ENCODE measurements around the gene NETO1.

Gene NETO1, protein sequence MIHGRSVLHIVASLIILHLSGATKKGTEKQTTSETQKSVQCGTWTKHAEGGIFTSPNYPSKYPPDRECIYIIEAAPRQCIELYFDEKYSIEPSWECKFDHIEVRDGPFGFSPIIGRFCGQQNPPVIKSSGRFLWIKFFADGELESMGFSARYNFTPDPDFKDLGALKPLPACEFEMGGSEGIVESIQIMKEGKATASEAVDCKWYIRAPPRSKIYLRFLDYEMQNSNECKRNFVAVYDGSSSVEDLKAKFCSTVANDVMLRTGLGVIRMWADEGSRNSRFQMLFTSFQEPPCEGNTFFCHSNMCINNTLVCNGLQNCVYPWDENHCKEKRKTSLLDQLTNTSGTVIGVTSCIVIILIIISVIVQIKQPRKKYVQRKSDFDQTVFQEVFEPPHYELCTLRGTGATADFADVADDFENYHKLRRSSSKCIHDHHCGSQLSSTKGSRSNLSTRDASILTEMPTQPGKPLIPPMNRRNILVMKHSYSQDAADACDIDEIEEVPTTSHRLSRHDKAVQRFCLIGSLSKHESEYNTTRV

DNA sequence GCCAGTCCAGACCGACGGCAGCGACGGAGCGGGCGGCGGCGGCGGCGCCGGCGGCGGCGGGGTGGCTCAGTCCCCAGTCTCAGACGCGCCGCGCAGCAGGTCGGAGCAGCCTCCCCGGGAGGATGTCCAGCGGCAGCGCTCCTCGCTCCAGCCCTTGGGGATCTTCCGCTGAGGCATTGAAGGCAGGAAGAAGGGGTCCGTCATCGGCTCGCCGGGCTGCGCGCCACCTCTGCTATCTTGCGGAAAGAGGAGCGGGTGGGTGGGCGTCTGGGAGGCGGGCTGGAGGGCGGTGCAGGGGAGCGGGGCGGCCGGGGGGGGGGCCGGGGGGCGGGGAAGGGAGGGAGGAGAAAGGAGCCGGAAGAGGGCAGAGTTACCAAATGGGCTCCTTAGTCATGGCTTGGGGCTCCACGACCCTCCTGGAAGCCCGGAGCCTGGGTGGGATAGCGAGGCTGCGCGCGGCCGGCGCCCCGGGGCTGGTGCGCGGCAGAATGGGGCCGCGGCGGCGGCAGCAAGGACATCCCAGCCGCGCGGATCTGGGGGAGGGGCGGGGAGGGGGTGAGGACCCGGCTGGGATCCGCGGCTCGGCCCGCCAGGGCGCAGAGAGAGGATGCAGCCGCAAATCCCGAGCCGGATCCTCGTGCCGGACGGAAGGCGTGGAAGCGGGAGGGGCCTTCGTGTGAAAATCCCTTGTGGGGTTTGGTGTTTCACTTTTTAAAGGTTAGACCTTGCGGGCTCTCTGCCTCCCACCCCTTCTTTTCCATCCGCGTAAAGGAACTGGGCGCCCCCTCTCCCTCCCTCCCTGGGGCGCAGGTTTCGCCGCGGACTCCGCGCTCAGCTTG lies at the start of gene NETO1:
Gene NETO1 (minus strand): TSS at position 242 of the 839 bp plus-strand sequence. CDS start 696 bp downstream, outside the sequence.
- DNase-seq (ENCODE audit: low spot score), result no peak

DNA sequence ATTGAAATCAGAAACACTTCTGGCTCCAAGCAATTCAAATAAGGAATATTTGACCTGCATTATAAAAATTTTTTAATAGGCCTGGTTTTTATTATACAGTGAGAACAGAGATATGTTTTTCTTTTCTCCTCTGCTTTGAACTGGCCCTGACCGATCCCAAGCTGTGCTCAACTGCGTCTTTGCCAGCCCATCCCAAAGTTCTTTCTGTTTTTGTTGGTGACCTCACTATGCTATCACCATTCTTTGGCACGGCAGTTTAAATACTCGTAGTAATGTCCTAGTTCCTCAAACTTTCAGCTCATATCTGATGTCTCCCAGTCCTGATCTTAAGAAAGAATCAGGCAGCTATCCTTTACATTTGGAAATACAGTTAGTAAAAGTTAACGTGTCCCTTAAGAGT lies 42.3 kb upstream of the NETO1 start:
- no peak for DNase-seq (ENCODE audit: low spot score)

DNA sequence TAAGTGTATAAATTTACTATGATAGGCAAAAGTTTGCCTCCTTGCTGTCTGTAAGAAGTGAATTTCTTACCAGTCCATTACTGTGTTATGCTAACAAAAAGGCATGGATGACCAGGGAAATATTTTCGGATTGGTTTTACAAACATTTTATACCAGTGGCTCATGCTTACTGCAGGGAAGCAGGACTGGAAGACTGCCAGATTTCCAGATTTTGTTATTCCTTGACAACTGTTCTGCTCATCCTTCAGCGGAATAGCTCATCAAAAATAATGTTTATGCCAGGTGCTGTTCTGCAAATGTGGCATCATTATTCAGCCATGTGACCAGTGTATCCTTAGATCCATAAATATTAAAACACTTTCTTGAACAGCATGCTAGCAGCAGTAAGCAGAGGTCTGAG lies 40.4 kb upstream of the NETO1 start:
- DNase-seq (ENCODE audit: low spot score), result peak; percentile 2

DNA sequence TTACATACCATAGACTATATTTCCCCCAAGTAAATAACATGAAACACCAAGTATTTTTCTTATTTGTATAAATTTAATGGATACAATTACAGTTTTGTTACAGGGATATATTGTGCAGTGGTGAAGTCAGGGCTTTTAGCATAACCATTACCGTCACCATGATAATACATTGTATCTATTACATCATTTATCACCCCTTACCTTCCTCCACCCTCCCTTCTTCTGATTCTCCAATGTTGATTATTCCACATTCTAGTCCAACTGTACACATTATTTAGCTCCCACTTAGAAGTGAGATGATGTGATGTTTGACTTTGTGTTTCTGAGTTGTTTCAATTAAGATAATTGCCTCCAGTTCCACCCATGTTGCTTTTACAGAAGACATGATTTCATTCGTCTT lies 35.2 kb upstream of the NETO1 start:
- DNase-seq (ENCODE audit: low spot score), result no peak

DNA sequence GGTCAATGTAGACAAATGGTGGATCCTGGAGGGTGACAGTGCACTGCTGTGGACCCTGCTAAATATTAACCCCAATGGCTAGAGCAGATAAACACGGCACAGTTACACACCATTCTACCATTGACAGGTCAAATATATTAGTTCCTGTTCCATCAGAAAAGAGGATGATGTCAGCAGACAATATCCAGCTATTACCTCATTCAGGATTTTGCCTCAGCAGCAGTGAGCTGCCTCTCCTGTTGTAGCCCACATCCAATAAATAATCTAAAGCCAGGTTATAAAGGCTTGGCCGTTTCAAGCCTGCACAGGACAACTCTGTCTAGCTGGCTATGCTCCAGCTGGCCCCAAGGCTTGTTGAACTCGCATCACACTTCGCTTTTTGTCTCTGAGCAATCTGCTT lies 31.6 kb upstream of the NETO1 start:
- no peak for DNase-seq (ENCODE audit: low spot score)

DNA sequence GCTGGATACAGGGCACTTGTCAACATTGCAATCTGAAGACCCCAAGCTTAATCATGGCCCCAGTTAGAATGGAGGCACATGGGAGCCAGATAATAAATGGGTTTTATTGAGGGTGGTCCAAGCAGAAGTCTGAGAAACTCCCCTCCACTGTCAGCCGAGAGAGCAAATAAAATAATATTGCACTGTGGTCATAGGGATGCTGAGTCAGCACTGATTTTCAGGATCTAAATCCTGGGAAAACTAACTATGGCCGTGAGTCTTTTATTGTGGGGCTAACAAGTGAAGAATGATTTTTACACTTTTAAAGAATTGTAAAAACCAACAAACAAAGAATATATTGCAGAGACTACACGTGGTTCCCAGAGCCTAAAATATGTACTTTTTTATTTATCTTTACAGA lies 31.1 kb upstream of the NETO1 start:
- no peak for DNase-seq (ENCODE audit: low spot score)

DNA sequence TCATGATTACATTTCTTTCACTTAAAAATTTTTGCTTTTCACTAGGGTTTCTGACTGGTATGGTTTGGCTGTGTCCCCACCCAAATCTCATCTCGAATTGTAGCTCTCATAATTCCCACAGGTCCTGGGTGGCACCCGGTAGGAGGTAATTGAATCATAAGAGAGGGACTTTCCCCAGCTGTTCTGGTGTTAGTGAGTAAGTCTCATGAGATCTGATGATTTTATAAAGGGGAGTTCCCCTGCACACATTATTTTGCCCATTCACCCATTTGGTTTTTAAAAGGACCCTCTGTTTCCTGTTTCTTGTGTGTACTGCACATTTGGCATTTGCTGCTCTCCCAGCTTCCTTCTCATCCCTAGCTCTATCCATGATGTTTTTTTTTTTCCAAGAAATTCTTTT lies 27.8 kb upstream of the NETO1 start:
- DNase-seq (ENCODE audit: low spot score), result no peak

DNA sequence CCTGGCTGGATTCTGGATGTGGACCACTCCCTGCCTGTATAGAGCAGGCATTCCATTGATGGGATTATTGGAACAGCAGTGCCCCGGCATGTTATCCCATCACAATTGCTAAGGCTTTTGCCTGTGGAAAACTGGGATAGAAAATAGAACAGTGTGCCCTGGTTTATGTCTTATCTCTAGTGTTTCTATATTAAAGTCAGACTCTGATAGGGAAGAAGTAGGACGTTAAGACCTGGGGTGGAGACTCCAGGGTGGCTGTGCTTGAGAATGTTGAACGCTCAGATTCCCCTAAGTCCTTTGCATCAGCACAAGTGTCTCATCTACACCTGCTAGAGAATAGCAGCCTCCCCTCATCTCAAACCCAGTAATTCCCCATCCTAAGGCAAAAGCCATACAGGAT lies 10.8 kb upstream of the NETO1 start:
- DNase-seq (ENCODE audit: low spot score), result no peak

DNA sequence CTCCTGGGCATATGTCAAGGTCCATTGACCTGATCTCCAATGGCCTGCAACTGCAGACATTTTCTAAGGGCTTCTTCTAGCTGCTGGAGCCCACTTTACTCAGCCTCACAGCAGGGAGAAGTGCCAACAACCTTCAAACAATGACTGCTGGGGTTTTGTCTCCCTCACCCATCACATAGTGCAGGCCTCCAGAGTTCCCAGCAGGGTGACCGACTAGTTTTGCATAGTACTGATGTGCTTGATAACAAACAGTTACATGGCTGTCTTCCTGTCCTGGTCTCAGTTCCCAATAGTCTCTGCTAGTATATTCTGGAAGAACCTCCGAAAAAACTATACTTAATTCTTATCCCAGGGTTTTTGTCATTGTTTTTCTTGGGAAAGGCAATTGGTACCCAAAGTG lies 10.4 kb upstream of the NETO1 start:
- no peak for DNase-seq (ENCODE audit: low spot score)

DNA sequence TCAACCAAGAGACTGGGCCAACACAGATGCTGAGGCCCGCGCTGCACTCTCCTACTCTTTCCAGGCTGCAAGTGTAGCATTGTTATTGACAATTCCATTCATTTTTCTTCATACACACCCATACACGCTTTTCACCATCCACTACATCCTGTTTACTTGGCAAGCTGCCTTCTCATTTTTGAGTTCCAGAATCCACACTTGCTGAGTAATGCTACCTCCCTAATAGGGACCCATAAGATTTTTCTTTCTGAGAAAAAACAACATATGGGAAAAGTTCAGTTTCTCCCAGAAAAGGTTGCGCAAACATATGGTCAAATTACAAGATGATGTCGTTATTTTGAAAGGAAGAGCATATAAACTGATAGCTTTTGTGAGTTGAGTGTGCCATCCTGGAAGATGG lies 3.3 kb upstream of the NETO1 start:
- no peak for DNase-seq (ENCODE audit: low spot score)

DNA sequence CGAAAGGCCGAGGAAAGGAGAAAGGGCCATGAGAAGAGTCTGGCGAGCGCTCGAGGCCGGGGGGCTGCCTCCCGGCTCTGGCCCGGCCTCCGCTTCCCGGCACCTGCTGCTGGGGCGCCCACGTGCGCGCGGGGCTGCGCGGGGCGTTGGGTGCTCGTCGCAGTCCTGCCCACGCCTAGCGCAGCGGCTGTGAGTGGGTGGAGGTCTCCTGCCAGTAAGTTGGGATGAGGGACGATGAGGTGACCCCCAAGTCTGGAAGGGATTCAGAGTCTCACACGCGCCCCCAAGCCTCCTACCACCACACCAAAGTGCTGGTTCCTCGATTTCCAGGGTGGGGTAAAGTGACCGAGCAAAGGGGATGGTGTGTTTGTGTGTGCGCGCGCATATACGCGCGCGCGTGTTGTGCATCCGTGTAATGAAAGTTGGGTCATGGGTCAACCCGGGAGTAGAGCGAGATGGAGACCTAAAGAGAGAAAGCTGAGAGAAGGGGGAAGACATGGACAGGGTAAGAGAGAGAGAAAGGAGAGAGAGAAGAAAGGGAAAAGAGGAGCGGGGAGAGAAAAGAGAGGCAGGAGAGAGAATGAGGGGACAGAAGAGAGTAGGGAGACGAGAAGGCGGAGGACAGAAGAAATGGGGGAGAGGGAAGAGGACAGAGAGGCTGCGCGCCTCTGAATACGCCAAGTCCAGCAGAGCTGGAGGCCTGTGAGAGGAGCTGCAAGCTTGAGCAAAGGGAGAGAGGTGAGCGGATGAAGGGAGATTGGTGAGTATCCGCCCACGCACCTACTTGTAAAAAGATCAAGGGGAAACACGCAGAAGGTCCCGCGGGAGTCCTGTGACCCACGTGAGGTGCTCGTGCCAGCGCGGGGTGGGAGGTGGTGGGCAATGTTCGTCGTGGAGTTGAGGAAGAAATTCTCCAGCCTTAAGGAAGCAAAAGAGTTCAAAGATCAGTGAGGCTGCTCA lies 1.7 kb upstream of the NETO1 start:
- DNase-seq (ENCODE audit: low spot score), result no peak

DNA sequence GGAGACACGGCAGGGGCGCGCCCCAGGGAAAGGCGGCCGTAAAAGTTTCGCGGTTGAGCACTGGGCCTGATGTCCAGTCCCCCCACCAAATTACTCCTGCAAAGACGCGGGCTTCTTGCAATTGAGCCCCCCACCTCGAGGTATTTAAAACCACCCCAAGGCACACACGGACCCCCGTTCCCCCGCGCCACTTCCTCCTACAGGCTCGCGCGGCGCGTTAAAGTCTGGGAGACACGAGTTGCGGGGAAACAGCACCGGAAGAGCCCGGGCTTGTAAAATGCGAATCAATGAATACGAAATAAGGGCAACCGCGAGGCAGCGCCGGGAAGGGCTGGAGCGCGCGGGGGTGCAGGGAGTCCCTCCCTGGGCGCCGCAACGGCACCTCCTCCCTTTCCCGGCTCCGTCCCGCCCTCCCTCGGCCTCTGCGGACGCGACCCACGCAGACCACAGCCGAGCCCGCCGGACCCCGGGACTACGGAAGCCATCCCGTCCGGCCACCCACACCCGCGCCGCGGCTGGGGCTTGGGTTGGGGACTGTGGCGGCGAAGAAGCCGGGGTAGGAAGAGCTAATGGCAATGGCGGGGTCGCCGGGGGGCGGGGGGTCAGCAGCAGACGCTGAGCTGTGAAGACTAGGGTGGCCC lies 918 bp upstream of the NETO1 start:
- no peak for DNase-seq (ENCODE audit: low spot score)

DNA sequence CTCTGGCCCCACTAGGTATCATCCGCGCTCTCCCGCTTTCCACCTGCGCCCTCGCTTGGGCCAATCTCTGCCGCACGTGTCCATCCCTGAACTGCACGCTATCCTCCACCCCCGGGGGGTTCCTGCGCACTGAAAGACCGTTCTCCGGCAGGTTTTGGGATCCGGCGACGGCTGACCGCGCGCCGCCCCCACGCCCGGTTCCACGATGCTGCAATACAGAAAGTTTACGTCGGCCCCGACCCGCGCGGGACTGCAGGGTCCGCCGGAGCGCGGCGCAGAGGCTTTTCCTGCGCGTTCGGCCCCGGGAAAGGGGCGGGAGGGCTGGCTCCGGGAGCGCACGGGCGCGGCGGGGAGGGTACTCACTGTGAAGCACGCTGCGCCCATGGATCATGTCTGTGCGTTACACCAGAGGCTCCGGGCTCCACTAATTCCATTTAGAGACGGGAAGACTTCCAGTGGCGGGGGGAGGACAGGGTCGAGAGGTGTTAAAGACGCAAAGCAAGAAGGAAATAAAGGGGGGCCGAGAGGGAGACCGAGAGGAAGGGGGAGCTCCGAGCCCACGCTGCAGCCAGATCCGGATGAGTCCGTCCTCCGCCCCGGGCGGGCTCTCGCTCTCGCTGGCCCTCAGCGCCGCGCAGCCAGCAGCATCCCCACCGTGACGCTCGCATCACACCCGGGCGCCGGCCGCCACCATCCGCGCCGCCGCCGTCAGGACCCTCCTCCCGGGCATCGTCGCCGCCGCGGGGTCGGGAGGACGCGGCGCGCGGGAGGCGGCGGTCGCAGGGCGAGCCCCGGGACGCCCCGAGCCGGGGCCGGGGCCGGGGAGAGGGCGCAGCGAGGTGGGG lies 664 bp downstream of the NETO1 start:
- no peak for DNase-seq (ENCODE audit: low spot score)

DNA sequence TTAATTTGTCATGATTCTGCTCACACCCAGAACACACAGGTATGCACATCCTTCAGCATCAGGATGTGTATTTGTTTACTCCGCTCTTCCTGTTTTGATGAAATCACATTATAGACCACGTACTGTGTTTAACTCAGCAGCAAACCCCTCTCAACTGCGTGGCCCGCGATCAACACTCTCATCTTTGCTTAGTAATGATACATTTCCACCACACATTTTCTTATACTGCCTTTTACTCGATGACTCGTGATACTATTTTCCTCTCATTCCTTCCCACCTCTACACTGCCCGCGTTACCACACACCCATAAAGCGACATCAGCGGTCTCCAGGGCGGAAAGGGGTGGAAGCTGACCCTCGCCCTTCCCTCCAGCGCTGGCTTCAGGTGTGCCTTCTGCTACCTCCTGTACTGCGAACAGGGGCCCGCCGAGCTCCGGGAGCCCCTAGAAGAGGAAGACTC lies 1.3 kb downstream of the NETO1 start:
- no peak for DNase-seq (ENCODE audit: low spot score)

DNA sequence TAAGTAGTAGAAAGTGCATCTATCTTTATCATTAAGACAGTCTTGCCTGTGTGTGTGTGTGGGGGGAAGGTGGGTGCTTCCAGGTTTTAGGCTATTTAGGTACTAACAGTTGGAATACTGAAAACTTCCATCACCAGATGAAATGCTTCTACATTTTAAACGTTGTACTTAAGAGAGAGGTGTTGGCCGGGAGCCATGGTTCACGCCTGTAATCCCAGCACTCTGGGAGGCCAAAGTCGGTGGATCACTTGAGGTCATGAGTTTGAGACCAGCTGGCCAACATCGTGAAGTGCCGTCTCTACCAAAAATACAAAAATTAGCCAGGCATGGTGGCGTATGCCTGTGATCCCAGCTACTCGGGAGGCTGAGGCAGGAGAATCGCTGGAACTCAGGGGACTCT lies 4.0 kb downstream of the NETO1 start:
- no peak for DNase-seq (ENCODE audit: low spot score)

DNA sequence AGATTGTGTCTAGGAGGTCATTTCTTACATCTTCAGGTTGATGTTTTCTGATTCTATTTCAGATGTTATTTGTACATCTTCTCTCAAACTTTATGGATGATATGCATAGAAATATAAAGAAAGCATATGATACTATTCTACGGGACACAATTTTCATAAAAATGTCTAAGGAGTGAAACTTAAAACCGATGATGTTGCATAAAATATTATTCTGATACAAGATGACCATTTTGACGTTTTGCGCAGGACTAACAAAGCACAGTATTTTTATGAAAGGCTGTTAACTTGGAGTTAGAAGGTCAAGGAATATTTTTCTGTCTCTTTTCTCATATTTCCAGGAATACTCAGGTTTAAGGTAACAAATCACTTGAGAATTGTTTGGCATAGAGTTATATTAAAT lies 8.7 kb downstream of the NETO1 start:
- DNase-seq (ENCODE audit: low spot score), result no peak

DNA sequence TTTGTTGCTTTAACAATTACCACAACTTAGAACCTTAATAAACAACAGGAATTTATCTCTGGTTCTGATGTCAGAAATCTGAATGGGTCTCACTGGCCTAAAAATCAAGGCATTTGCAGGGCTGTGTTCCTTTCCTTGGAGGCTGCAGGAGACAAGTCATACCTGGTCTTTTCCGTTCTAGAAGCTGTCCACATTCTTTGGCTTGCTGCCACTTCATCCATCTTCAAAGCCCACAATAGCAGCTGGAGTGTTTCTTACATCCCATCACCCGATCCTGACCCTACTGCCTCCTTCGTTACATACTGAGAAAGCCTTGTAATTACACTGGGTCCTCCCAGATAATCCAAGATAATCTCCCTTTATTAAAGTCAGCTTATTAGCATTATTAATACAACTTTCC lies 18.1 kb downstream of the NETO1 start:
- no peak for DNase-seq (ENCODE audit: low spot score)

DNA sequence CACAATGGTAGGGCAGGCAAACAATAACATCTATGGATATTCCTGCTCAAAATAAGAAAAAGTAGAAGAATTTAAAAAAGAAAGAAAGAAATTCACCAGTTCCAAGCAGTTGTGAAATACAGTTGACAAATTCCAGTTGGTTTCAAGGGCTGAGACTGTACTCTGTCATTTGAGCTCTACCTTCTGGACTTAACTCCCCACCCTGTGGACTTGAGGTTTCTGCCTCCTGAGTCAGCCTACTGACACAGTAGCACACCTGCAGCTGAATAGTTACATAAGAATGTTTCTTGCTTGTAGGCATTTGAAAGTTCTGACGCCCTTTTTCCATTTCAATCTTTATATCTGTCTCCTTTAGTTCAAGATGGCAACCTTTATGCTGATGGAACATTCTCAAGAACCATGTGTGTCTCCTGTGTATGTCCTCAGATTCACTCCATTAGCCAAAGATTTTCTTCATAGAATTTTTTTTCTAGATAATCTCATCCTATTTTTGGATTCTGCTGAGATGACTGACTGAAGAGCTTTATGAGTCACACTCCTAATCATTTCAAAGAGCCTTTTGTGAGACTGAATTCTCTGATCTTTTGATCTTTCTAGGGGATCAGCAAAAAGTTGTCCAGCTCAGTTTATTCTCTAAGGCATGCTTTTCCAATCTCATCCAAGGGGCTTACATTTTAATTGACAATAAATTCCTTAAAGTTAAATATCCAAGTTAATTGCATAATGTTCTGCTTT lies 19.1 kb downstream of the NETO1 start:
- no peak for DNase-seq (ENCODE audit: low spot score)

DNA sequence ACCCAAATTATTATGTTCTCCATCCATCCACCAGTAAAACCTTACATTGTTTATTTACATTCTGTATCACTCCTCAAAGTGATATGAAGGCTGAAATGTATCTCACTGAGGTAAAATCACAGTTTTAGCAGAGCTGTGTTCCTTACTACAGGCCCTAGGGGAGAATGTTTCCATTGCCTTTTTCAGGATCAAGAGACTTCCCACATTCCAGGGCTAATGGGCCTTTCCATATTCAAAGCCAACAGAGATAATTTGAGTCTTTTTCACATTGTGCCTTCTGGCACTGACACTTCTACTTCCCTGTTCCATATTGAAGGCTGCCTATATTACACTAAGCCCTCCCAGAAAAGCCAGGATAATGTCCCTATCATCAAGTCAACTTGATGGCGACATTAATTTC lies 20.0 kb downstream of the NETO1 start:
- DNase-seq (ENCODE audit: low spot score), result no peak
